BLaER1 (cell line): ENCODE measurements around the gene TVP23A.
A peak's percentile ranks its signal among the peaks of the same experiment; 100 is the strongest.
"Not testable (repeated sequence)": the region's sequence is repeated elsewhere in the genome, so short reads cannot be mapped to it uniquely, and the experiment has no call there.

ENCODE experiments used
- H3K27ac ChIP-seq: shearing (Covaris generic); formaldehyde crosslinking; 2 replicates; pipeline ENCODE4 v1.8.1; 2022
- H3K27me3 ChIP-seq: shearing (Covaris generic); formaldehyde crosslinking; 2 replicates; pipeline ENCODE4 v1.8.1; 2022
- H3K36me3 ChIP-seq: shearing (Covaris generic); formaldehyde crosslinking; 2 replicates; pipeline ENCODE4 v1.8.1; 2022
- H3K4me1 ChIP-seq: shearing (Covaris generic); formaldehyde crosslinking; 2 replicates; pipeline ENCODE4 v1.8.1; 2022
- H3K4me2 ChIP-seq: shearing (Covaris generic); formaldehyde crosslinking; 2 replicates; pipeline ENCODE4 v1.8.1; 2022
- H3K4me3 ChIP-seq: shearing (Covaris generic); formaldehyde crosslinking; 2 replicates; pipeline ENCODE4 v1.8.1; 2022
- H3K9ac ChIP-seq: shearing (Covaris generic); formaldehyde crosslinking; 2 replicates; pipeline ENCODE4 v1.8.1; 2022
- H3K9me3 ChIP-seq: shearing (Covaris generic); formaldehyde crosslinking; 2 replicates; pipeline ENCODE4 v1.8.1; 2022
- H4K20me1 ChIP-seq: shearing (Covaris generic); formaldehyde crosslinking; 2 replicates; pipeline ENCODE4 v1.8.1; 2022
- Cebpa-rat ChIP-seq: shearing (Covaris generic); IDR thresholded peaks from 2 replicates; pipeline ENCODE4 v1.8.1; 2022

Gene TVP23A

GRCh38 chr16:10777356-10777755 is 41.2 kb downstream of the TVP23A start:
- no peaks in the 10 kb centered on the region for H4K20me1 ChIP-seq
- peak overlapping the region; percentile 50 for H3K4me2 ChIP-seq
- no peaks in the 10 kb centered on the region for H3K9me3 ChIP-seq
- no peaks in the 10 kb centered on the region for H3K36me3 ChIP-seq
- H3K27ac ChIP-seq, result no peak overlapping the region
- TF ChIP-seq Cebpa-rat, result no peak
- H3K4me1 ChIP-seq, result peaks cover 55% of the 10 kb centered on the region
- H3K9ac ChIP-seq, result no peak overlapping the region
- no peak overlapping the region for H3K4me3 ChIP-seq
- H3K27me3 ChIP-seq, result no peaks in the 10 kb centered on the region

- H3K27me3 ChIP-seq, H3K36me3 ChIP-seq: not testable (repeated sequence)
These were observed 41.7 kb downstream of the TVP23A start for GRCh38 chr16:10776923-10777322.

GRCh38 chr16:10776280-10776679 is 42.3 kb downstream of the TVP23A start:
- no peak for TF ChIP-seq Cebpa-rat
- peak overlapping the region; percentile 50 for H3K4me2 ChIP-seq
- no peak overlapping the region for H3K9ac ChIP-seq
- H3K27me3 ChIP-seq, result no peaks in the 10 kb centered on the region
- H3K36me3 ChIP-seq, result no peaks in the 10 kb centered on the region
- no peak overlapping the region for H3K27ac ChIP-seq
- peaks cover 59% of the 10 kb centered on the region for H3K4me1 ChIP-seq
- no peak overlapping the region for H3K4me3 ChIP-seq
- no peaks in the 10 kb centered on the region for H3K9me3 ChIP-seq
- no peaks in the 10 kb centered on the region for H4K20me1 ChIP-seq

More at GRCh38 chr16:10776923-10777322, 41.7 kb downstream of the TVP23A start:
- peaks cover 54% of the 10 kb centered on the region for H3K4me1 ChIP-seq
- not testable (repeated sequence) for H3K4me3 ChIP-seq, H4K20me1 ChIP-seq, H3K9ac ChIP-seq, H3K9me3 ChIP-seq, H3K27ac ChIP-seq
- H3K4me2 ChIP-seq, result peak overlapping the region; percentile 50

GRCh38 chr16:10770907-10771306 is 47.7 kb downstream of the TVP23A start:
- Histone ChIP-seq H3K27ac (no peak overlapping the region), H3K27me3 (no peaks in the 10 kb centered on the region), H3K36me3 (peaks cover 26% of the 10 kb centered on the region; the same call in 1 of the 2 replicates), H3K9me3 (no peaks in the 10 kb centered on the region), H3K4me2 (peak overlapping the region; percentile 37), H3K9ac (no peak overlapping the region), H3K4me1 (peaks cover 74% of the 10 kb centered on the region), H4K20me1 (no peaks in the 10 kb centered on the region), H3K4me3 (no peak overlapping the region)
- TF ChIP-seq Cebpa-rat, result peak; percentile 78

GRCh38 chr16:10769381-10769780 is 49.2 kb downstream of the TVP23A start:
- Histone ChIP-seq H3K9me3 (no peaks in the 10 kb centered on the region), H4K20me1 (no peaks in the 10 kb centered on the region), H3K4me3 (no peak overlapping the region), H3K27ac (peak overlapping the region; percentile 19; the same call in 1 of the 2 replicates), H3K9ac (no peak overlapping the region), H3K36me3 (peaks cover 33% of the 10 kb centered on the region; the same call in 1 of the 2 replicates), H3K4me1 (peaks cover 75% of the 10 kb centered on the region), H3K27me3 (no peaks in the 10 kb centered on the region), H3K4me2 (peak overlapping the region; percentile 37)
- TF ChIP-seq Cebpa-rat, result no peak

GRCh38 chr16:10767127-10767526 is 51.5 kb downstream of the TVP23A start:
- no peaks in the 10 kb centered on the region for H4K20me1 ChIP-seq
- H3K27ac ChIP-seq, result peak overlapping the region; percentile 78
- no peaks in the 10 kb centered on the region for H3K27me3 ChIP-seq
- peak overlapping the region; percentile 27; the same call in 1 of the 2 replicates for H3K9ac ChIP-seq
- peaks cover 97% of the 10 kb centered on the region for H3K4me1 ChIP-seq
- TF ChIP-seq Cebpa-rat, result no peak
- H3K9me3 ChIP-seq, result 0 out of 2 replicates have a peak, but pooled peaks cover 5% of the 10 kb centered on the region
- H3K4me3 ChIP-seq, result no peak overlapping the region
- peaks cover 44% of the 10 kb centered on the region for H3K36me3 ChIP-seq
- H3K4me2 ChIP-seq, result peak overlapping the region; percentile 94

GRCh38 chr16:10765772-10766171 is 52.8 kb downstream of the TVP23A start:
- no peak for TF ChIP-seq Cebpa-rat
- Histone ChIP-seq H3K4me1 (peaks cover 100% of the 10 kb centered on the region), H3K9me3 (0 out of 2 replicates have a peak, but pooled peaks cover 5% of the 10 kb centered on the region), H3K27ac (peak overlapping the region; percentile 78), H4K20me1 (no peaks in the 10 kb centered on the region), H3K9ac (peak overlapping the region; percentile 54; the same call in 1 of the 2 replicates), H3K27me3 (no peaks in the 10 kb centered on the region), H3K4me2 (peak overlapping the region; percentile 94), H3K4me3 (peak overlapping the region; percentile 33), H3K36me3 (peaks cover 58% of the 10 kb centered on the region)

GRCh38 chr16:10763456-10763855 is 55.1 kb downstream of the TVP23A start:
- TF ChIP-seq Cebpa-rat, result no peak
- H3K27ac ChIP-seq, result peak overlapping the region; percentile 90
- peak overlapping the region; percentile 56 for H3K4me3 ChIP-seq
- no peaks in the 10 kb centered on the region for H3K27me3 ChIP-seq
- peaks cover 69% of the 10 kb centered on the region for H3K36me3 ChIP-seq
- H3K4me2 ChIP-seq, result peak overlapping the region; percentile 94
- H4K20me1 ChIP-seq, result no peaks in the 10 kb centered on the region
- peaks cover 100% of the 10 kb centered on the region for H3K4me1 ChIP-seq
- 0 out of 2 replicates have a peak, but pooled peaks cover 5% of the 10 kb centered on the region for H3K9me3 ChIP-seq
- peak overlapping the region; percentile 64 for H3K9ac ChIP-seq

GRCh38 chr16:10762336-10763016 is 56.1 kb downstream of the TVP23A start:
- Histone ChIP-seq H3K27me3 (no peaks in the 10 kb centered on the region), H3K4me1 (peaks cover 95% of the 10 kb centered on the region), H4K20me1 (no peaks in the 10 kb centered on the region), H3K27ac (peak overlapping the region; percentile 90), H3K36me3 (peaks cover 69% of the 10 kb centered on the region), H3K4me3 (peak overlapping the region; percentile 56), H3K4me2 (peak overlapping the region; percentile 94), H3K9ac (peak overlapping the region; percentile 64), H3K9me3 (0 out of 2 replicates have a peak, but pooled peaks cover 5% of the 10 kb centered on the region)
- TF ChIP-seq Cebpa-rat, result no peak

- Histone ChIP-seq H3K27ac (peak overlapping the region; percentile 90), H3K4me1 (peaks cover 95% of the 10 kb centered on the region), H3K4me3 (no peak overlapping the region), H3K36me3 (peaks cover 74% of the 10 kb centered on the region), H3K9ac (peak overlapping the region; percentile 74), H4K20me1 (no peaks in the 10 kb centered on the region), H3K4me2 (peak overlapping the region; percentile 94), H3K27me3 (no peaks in the 10 kb centered on the region), H3K9me3 (0 out of 2 replicates have a peak, but pooled peaks cover 5% of the 10 kb centered on the region)
- TF ChIP-seq Cebpa-rat, result no peak
These were observed 57.2 kb downstream of the TVP23A start for GRCh38 chr16:10761373-10761772.
